GM18867 (cell line): ENCODE measurements around the gene FAM156B.
A peak's percentile ranks its signal among the peaks of the same experiment; 100 is the strongest.
"Not testable (repeated sequence)": the region's sequence is repeated elsewhere in the genome, so short reads cannot be mapped to it uniquely, and the experiment has no call there.

ENCODE experiments used
- ATAC-seq: cut with Tn5 transposase; IDR thresholded peaks from one replicate; pipeline ENCODE4 v1.9.1; 2021; ENCODE audit warnings: mild to moderate bottlenecking, moderate library complexity; ENCODE audit not compliant: unreplicated experiment

FAM156B gene

GRCh38 chrX:52896855-52897709, at the start of gene FAM156B:
Gene FAM156B, plus strand, starts transcription at chrX:52897330. Its CDS starts 9,896 bp downstream, at chrX:52907226.
- peak; percentile 86 for ATAC-seq

- no peak for ATAC-seq
Observed at GRCh38 chrX:52852110-52852860, 44.8 kb upstream of the FAM156B start.

GRCh38 chrX:52856991-52857525, 40.1 kb upstream of the FAM156B start:
- not testable (repeated sequence) for ATAC-seq

GRCh38 chrX:52865343-52865998, 31.7 kb upstream of the FAM156B start:
- no peak for ATAC-seq

- ATAC-seq: no peak
Observed at GRCh38 chrX:52867610-52868348, 29.4 kb upstream of the FAM156B start, which contains the start of gene XAGE3. Gene XAGE3, minus strand, starts transcription at chrX:52868083. Its CDS starts 950 bp downstream, at chrX:52867133.

- ATAC-seq: no peak
Observed at GRCh38 chrX:52870046-52870445, 27.1 kb upstream of the FAM156B start.

GRCh38 chrX:52873825-52874224, 23.3 kb upstream of the FAM156B start:
- not testable (repeated sequence) for ATAC-seq

GRCh38 chrX:52874661-52875060, 22.5 kb upstream of the FAM156B start:
- ATAC-seq: no peak

- ATAC-seq: not testable (repeated sequence)
Observed at GRCh38 chrX:52875436-52875835, 21.7 kb upstream of the FAM156B start.

GRCh38 chrX:52876386-52876785, 20.7 kb upstream of the FAM156B start:
- ATAC-seq: not testable (repeated sequence)

GRCh38 chrX:52887459-52887858, 9.7 kb upstream of the FAM156B start:
- not testable (repeated sequence) for ATAC-seq

GRCh38 chrX:52888090-52888489, 9.0 kb upstream of the FAM156B start:
- not testable (repeated sequence) for ATAC-seq

GRCh38 chrX:52896438-52896837, 692 bp upstream of the FAM156B start:
- ATAC-seq: peak; percentile 24

GRCh38 chrX:52905531-52905930, 8.4 kb downstream of the FAM156B start:
- ATAC-seq: not testable (repeated sequence)

GRCh38 chrX:52906072-52906471, 8.9 kb downstream of the FAM156B start:
- not testable (repeated sequence) for ATAC-seq

- not testable (repeated sequence) for ATAC-seq
Observed at GRCh38 chrX:52907137-52907536, 10.0 kb downstream of the FAM156B start.

GRCh38 chrX:52907900-52908299, 10.8 kb downstream of the FAM156B start:
- not testable (repeated sequence) for ATAC-seq

GRCh38 chrX:52909313-52909969, 12.3 kb downstream of the FAM156B start:
- peak; percentile 60 for ATAC-seq

GRCh38 chrX:52913681-52914080, 16.6 kb downstream of the FAM156B start:
- not testable (repeated sequence) for ATAC-seq

- not testable (repeated sequence) for ATAC-seq
Observed at GRCh38 chrX:52914704-52915103, 17.6 kb downstream of the FAM156B start.
